Ovary (tissue), 9 donors: Measurements from ENCODE around the gene MARK3. TPM values are rescaled to one million over a fixed set of nuclear protein-coding genes. Genes with fewer than 3 reads are reported as not detected.

Experiments used
- DNase-seq, 5 donors: peaks; one replicate each; pipeline ENCODE4 v3.0.0-alpha.2; 2019 to 2020
- H3K27ac ChIP-seq, 2 donors: fragments of 200-600 bp; one replicate each; pipeline versions ENCODE4 v1.5.1 to v1.8.0; 2019 to 2022
- H3K27me3 ChIP-seq: fragments of 200-600 bp; one replicate; pipeline ENCODE4 v1.8.0; 2022
- H3K36me3 ChIP-seq: fragments of 200-600 bp; sonication (generic); one replicate; pipeline ENCODE4 v1.5.1; 2019
- H3K4me1 ChIP-seq: one replicate; pipeline ENCODE4 v1.8.1; 2013; ENCODE audit warnings: mild to moderate bottlenecking, moderate library complexity; ENCODE audit not compliant: insufficient read depth
- H3K4me3 ChIP-seq: fragments of 200-600 bp; sonication (generic); one replicate; pipeline ENCODE4 v1.5.1; 2017
- H3K9me3 ChIP-seq, 2 donors: fragments of 200-600 bp in 1 of 2; sonication (generic) in 1 of 2; one replicate each; pipeline versions ENCODE4 v1.5.1 to v1.8.1; 2013 to 2019; ENCODE audit warnings: mild to moderate bottlenecking in 1 of 2, moderate library complexity in 1 of 2
- EP300 ChIP-seq: sonication (generic); formaldehyde crosslinking; IDR thresholded peaks from one replicate; pipeline ENCODE4 v1.6.1; 2017; ENCODE audit warnings: antibody characterized with exemption
- POLR2A ChIP-seq: fragments of 450-650 bp; IDR thresholded peaks from one replicate; pipeline ENCODE4 v1.6.1; 2017; ENCODE audit warnings: antibody characterized with exemption, mild to moderate bottlenecking, moderate library complexity
- WGBS, 3 donors: extraction: QIAGEN DNeasy Blood & Tissue Kit in 1 of 3; methylation state at CpG; one replicate each; pipeline versions ENCODE4 v1.1.5 to v1.1.7; 2013 to 2017; 5-methylcytosine and 5-hydroxymethylcytosine counted together
- intact Hi-C, 4 donors: fragments of 100-400 bp; cut with DNase I; formaldehyde crosslinking; loops; one replicate each; pipeline versions ENCODE4 v1.11.0 to v1.15.1; 2022 to 2023
- polyA plus RNA-seq, 2 donors: library from polyadenylated mRNA; stranded (reverse); fragments of 200-250 nt in 1 of 2; fragments of 350-450 nt in 1 of 2; fragmentation: Illumina TruSeq in 1 of 2; extraction: RNeasy Lipid Tissue Mini Kit (QIAGEN cat#74804) in 1 of 2; gene quantifications; one replicate each; pipeline ENCODE4 v1.2.3, GENCODE V29; 2013 to 2014
- total RNA-seq, 7 donors: library from RNA; depleted of rRNA in 2 of 7; stranded (reverse); fragments of >200 nt in 2 of 7; fragmentation: NEBNext Ultra II Directional in 3 of 7; extraction: Animal tissue kit (Norgen Biotek cat#: 25700) in 3 of 7; gene quantifications; one replicate each; pipeline versions ENCODE4 v1.1.0 to v1.2.4, GENCODE V29; 2016 to 2023
- TF ChIP-seq, protein P1 (sequence below), 3 donors: fragments of 450-650 bp in 2 of 3; fragments of 200-600 bp in 1 of 3; IDR thresholded peaks; one replicate each; pipeline versions ENCODE4 v1.5.1 to v1.8.0; 2016 to 2022; ENCODE audit warnings: antibody characterized with exemption in 3 of 3, mild to moderate bottlenecking in 1 of 3
- donor health status: DM: no; HTN: no; CAD: no; lungs with moderate emphysema.
- donor health status: DM: no; HTN: no; CAD: no.
- donor health status: Bipolar disorder and iron deficiency.
- donor health status: DM: yes; HTN: yes; CAD: no.
- donor health status: DM: no; HTN: no; CAD: no.
- donor health status: DM: yes; HTN: yes; CAD: no.

Gene MARK3
- total and polyA plus RNA-seq, 9 donors: 46.4 to 110 (median 71.1) TPM

DNA sequence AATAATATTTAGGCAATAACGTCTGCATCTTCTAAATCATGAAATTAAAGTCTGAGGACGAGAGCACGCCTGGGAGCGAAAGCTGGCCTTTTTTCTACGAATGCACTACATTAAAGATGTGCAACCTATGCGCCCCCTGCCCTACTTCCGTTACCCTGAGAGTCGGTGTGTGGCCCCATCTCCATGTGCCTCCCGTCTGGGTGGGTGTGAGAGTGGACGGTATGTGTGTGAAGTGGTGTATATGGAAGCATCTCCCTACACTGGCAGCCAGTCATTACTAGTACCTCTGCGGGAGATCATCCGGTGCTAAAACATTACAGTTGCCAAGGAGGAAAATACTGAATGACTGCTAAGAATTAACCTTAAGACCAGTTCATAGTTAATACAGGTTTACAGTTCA lies 118.1 kb downstream of the MARK3 start:
- Histone ChIP-seq H3K4me1 (peaks cover 9% of the 10 kb centered on the region), H3K9me3 (no peaks in the 10 kb centered on the region), H3K27me3 (no peaks in the 10 kb centered on the region), H3K36me3 (no peaks in the 10 kb centered on the region), H3K27ac (no peak overlapping the region), H3K4me3 (no peak overlapping the region)
- peak in 1 of 5 donors; percentile 13 for DNase-seq
- intact Hi-C loops: loop anchor here in 2 of 4 donors (5.0 kb wide), 2 partner anchors 39 to 44 kb away; no protein-coding TSS in a partner anchor
- 91 to 94% (median 92%) methylated on average over 12 of the region's 12 CpGs for WGBS, 3 donors
- TF ChIP-seq POLR2A (no peak), EP300 (no peak)
- TF ChIP-seq, protein P1, sequence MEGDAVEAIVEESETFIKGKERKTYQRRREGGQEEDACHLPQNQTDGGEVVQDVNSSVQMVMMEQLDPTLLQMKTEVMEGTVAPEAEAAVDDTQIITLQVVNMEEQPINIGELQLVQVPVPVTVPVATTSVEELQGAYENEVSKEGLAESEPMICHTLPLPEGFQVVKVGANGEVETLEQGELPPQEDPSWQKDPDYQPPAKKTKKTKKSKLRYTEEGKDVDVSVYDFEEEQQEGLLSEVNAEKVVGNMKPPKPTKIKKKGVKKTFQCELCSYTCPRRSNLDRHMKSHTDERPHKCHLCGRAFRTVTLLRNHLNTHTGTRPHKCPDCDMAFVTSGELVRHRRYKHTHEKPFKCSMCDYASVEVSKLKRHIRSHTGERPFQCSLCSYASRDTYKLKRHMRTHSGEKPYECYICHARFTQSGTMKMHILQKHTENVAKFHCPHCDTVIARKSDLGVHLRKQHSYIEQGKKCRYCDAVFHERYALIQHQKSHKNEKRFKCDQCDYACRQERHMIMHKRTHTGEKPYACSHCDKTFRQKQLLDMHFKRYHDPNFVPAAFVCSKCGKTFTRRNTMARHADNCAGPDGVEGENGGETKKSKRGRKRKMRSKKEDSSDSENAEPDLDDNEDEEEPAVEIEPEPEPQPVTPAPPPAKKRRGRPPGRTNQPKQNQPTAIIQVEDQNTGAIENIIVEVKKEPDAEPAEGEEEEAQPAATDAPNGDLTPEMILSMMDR (IDR thresholded peaks at IDR 0.05): no peak

DNA sequence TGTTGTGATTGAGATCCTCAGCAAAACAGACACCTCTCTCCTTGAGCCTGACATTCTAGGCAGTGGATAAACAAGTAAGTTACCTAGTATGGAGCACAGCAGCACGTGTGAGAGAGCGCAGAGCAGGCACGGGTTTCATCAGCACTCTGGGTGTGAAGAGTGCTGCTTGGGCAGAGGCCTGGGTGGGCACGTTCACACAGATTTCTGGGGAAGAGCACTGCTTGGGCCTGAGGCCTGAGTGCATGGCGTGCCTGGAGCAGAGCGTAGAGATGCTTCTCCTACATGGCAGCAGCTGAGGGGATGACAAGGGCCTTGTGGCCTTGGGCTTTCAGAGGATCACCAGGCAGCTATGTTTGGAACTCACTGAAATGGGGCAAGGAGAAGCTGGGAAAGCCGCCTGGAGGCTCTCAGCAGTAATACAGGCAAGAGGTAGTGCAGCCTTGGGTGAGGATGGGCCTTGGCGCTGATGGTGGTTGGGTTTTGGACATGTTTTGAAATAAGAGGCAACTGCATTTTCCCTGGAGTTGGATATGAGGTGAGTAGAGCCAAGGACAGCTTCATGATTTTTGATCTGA lies 119.9 kb downstream of the MARK3 start:
- Histone ChIP-seq H3K9me3 (no peaks in the 10 kb centered on the region), H3K27ac (no peak overlapping the region), H3K4me3 (no peak overlapping the region), H3K36me3 (no peaks in the 10 kb centered on the region), H3K4me1 (peaks cover 13% of the 10 kb centered on the region), H3K27me3 (no peaks in the 10 kb centered on the region)
- TF ChIP-seq, protein P1 (IDR thresholded peaks at IDR 0.05): peak in 1 of 3 donors; percentile 22
- no peak for TF ChIP-seq EP300
- WGBS, 3 donors: 63 to 71% (median 66%) methylated on average over 8 of the region's 8 CpGs
- peak in 2 of 5 donors; percentile 6 to 22 for DNase-seq
- intact Hi-C loops: loop anchor here in 2 of 4 donors (5.0 kb wide), 2 partner anchors 37 to 42 kb away; no protein-coding TSS in a partner anchor

DNA sequence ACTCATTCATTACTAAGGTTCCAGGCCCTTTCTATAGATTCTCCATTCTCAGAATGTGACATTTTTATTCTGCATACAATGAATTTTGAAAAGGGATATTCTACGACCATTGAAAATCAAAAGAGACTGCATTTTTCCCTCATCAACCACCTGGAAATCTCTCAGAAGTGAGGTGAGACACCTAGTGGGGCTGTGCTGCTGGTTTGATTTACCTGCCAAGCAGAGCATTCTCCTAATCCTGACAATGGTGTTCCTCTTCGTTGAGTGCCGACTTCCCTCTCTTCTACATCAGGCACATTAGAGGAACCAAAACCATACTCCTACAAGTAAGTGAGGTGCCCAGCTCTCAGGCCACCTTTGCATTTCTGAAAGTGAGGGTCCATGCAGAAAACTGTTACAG lies 122.5 kb downstream of the MARK3 start:
- no peak overlapping the region for H3K27ac ChIP-seq
- H3K36me3 ChIP-seq: no peaks in the 10 kb centered on the region
- 90 to 95% (median 91%) methylated on average over 3 of the region's 3 CpGs for WGBS, 3 donors

DNA sequence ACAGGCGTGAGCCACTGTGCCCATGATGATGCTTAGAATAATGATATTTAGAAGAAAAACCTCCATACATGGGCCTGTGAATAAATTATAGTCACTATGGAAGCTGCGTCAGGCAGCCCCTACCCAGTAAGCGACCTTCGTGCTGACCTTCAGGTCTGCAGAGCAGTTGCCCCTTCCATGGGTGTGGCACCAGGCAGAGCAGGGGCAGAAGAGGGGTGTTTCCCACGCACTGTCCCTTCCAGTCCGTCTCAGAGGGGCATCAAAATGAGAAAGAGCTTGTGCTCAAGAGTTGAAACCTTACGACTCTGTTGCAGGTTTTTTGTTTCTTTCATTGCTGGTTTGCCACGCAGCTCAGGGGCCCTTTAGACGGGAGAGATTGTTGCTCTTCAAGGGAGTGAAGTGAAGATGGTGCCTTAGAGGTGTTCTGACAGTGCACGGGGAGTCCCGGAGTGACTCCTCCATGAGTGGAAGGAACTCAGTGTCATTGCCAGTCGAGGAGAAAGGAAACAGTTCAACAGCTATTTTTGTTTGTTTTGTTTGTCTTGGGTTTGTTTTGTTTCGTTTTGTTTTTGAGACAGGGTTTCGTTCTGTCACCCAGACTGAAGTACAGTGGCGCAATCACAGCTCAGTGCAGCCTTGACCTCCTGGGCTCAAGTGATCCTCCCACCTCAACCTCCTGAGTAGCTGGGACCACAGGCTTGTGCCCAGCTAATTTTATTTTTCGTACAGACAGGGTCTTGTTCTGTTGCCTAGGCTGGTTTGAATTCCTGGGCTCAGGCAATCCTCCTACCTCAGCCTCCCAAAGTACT lies 123.5 kb downstream of the MARK3 start:
- H3K4me3 ChIP-seq: no peak overlapping the region
- H3K36me3 ChIP-seq: no peaks in the 10 kb centered on the region
- WGBS, 3 donors: 61 to 76% (median 71%) methylated on average over 16 of the region's 16 CpGs
- peaks cover 15% of the 10 kb centered on the region for H3K4me1 ChIP-seq
- no peaks in the 10 kb centered on the region for H3K27me3 ChIP-seq
- H3K9me3 ChIP-seq: no peaks in the 10 kb centered on the region
- no peak overlapping the region for H3K27ac ChIP-seq
- peak in 1 of 5 donors; percentile 13 for DNase-seq
- intact Hi-C loops: no loop called here
- no peak for TF ChIP-seq POLR2A
- TF ChIP-seq EP300: no peak

More for the DNA sequence above, 122.5 kb downstream of the MARK3 start:
- peak in 1 of 5 donors; percentile 5 for DNase-seq
- TF ChIP-seq EP300 (no peak), POLR2A (no peak)
- TF ChIP-seq, protein P1 (IDR thresholded peaks at IDR 0.05): no peak
- H3K27me3 ChIP-seq: no peaks in the 10 kb centered on the region
- H3K4me1 ChIP-seq: peaks cover 9% of the 10 kb centered on the region
- no peak overlapping the region for H3K4me3 ChIP-seq
- H3K9me3 ChIP-seq: no peaks in the 10 kb centered on the region
- intact Hi-C loops: no loop called here
